HT-29 (cell line): ENCODE results near the gene EDARADD. TPM values are rescaled to one million over a fixed set of nuclear protein-coding genes. Genes with fewer than 3 reads are reported as not detected.
A peak's percentile ranks its signal among the peaks of the same experiment; 100 is the strongest.
"Not testable (repeated sequence)": the region's sequence is repeated elsewhere in the genome, so short reads cannot be mapped to it uniquely, and the experiment has no call there.

Experiments
- DNase-seq: peaks from one replicate; pipeline ENCODE4 v3.0.0-alpha.2; 2015; ENCODE audit warnings: low spot score
- total RNA-seq: library from RNA; depleted of rRNA; stranded (reverse); fragments of >200 nt; shearing (Covaris generic); gene quantifications from 2 replicates; pipeline ENCODE4 v1.2.3, GENCODE V29; 2014

The EDARADD gene
- total RNA-seq, 1 experiment from 2014 or later: not detected

DNA sequence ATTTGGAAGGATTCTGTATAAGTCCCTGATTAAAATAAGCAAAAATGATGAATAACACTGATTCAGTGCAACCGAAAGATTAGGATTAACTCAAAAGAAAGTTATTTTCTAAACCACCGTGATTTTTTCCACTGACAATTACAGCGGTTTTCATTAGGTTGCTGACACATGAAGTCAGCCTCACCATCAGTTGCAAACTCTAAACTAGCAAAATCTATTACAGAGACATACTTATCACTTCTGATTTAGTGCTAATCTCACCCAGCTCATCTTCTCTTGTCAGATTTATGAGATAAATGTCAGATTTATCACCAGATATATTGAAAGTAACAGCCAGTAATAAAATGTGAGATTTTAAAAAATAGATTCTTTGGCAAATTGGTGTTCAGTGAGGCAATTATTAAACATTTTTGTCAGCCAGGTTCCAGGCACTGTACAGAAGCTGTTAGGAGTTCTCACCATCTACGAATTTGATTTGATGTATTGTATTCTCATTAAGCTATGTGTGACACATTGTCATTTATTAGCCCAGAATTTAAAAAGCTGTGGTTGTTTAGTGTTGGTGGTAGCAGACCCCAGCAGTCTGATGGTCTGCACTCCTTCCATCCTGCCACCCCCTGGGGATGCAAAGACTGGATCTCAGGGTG is 92.4 kb downstream of the EDARADD start:
- no peak for DNase-seq

- DNase-seq: not testable (repeated sequence)
Measured at GRCh38 chr1:236489161-236489560, 95.1 kb downstream of the EDARADD start.

DNA sequence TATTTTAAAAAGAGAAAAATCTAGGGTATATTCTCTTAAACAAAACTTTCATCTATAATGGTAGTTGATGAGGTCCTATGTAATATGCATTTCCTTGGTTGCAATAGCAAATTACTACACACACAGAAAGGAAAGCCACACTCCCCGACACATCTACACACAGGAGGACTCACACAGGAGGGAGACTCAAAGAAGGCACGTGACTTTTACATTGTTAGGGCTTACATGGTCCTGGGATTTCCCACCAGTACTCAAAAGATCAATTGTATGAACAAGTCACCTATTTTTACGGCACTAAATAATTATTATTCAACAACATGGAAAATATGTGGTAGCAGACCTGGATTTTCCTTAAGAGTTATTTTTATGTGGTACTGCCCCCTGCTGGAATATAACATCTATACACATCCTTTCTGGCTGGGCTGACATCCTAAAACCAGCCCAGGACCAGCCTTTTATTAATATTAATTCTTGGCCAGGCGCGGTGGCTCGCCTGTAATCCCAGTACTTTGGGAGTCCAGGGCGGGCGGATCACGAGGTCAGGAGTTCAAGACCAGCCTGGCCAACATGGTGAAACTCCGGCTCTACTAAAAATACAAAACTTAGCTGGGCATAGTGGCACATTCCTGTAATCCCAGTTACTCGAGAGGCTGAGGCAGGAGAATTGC is 95.8 kb downstream of the EDARADD start:
- peak; percentile 63 for DNase-seq

DNA sequence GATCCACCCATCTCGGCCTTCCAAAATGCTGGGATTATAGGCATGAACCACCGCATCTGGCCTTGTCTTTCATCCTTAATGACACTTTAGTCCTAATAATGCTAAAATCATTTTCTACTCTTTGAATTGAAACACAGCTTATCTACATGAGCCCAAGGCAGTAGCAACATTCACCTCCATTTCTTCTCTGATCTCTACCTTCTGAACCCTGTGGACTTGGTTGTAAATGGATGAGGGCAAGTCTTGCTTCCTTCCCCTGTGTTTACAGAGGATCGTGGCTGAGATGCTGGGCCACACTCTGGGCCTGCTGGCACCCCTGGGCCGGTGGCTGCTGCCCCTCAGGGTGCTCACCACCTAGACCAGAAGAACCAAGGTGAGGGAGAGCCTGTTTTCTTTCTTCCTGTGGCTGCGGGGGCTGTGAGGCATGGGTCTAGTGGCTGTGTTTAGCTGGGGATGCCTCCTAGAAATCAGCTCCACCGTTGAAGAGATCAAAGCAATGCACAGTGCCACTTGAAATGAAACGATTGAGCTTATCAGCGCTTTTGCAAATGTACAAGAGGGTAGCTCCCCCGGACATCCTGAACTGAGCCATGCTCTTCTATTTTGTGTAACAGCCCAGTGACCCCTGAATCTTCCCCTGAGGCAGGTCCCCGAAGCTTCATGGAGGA is 97.5 kb downstream of the EDARADD start:
- no peak for DNase-seq

GRCh38 chr1:236492378-236492777 is 98.3 kb downstream of the EDARADD start:
- no peak for DNase-seq

DNA sequence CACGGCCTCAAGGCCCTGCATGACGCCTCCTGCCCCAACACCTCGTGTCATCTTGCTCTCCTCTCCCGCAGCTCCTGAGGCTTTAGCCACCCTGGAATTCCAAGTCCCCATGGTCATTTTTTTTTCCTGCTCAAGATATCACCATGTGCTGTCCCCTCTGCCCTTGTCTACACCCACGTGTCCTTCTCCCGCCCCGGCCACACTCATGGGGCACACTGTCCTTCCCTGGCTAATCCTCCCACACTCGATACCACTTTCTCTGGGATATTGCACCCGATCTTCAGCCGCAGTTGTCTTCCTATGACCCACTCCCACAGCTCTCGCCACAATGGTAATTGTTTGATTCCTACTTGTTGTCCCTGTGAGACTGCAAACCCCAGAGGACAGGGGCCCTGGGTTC is 100.0 kb downstream of the EDARADD start:
- DNase-seq: no peak

DNA sequence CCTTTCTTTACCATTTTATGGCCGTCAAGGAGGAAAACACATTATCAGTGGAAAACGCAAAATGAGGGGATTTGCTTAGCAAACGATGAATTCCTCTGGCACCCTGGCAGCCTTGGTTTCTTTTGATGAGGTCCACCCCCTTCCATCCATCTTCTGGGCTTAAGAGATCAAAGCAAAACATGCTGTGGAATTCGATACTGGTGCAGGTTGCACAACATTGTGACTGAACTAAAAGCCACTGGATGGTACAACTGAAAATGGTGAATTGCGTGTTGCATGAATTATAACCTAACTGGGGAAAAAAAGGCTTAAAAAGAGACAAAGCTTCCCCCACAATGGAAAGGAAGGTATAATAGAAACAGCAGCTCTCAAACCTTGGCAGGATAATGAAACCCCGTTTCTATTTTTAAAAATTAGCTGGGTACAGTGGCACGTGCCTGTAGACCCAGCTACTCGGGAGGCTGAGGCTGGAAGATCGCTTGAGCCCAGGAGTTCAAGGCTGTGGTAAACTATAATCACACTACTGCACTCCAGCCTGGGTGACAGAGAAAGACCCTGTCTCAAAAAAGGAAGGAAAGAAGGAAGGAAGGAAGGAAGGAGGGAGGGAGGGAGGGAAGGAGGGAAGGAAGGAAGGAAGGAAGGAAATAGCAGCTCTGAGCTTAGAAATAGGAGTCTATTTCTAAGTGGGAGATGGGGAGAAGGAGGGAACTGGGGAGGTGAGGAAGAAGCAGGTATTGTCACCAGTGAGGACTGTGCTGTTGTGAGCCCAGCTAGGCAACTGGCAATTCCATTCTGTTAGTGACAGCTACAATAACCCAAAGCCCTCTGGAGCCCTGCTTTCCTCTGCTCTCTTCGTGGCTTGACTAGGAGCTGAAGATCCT is 100.7 kb downstream of the EDARADD start:
- DNase-seq: no peak

GRCh38 chr1:236495467-236496112 is 101.5 kb downstream of the EDARADD start:
- DNase-seq: no peak

DNA sequence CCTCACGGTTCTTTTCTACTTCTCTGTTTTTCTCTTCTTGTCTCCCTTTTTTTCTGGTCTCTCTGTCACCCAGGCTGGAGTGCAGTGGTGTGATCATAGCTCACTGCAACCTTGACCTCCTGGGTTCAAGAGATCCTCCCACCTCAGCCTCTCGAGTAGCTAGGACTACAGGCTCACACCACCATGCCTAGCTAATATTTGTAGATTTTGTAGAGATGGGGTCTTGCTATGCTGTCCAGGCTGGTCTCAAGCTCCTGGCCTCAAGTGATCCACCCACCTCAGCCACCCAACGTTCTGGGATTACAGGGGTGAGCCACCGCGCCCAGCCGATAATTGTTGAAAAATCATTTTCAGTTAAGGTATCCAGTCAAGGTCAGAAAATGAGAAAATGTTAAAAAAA is 103.8 kb downstream of the EDARADD start:
- no peak for DNase-seq

- DNase-seq: no peak
Measured at GRCh38 chr1:236501093-236501492, 107.0 kb downstream of the EDARADD start.

DNA sequence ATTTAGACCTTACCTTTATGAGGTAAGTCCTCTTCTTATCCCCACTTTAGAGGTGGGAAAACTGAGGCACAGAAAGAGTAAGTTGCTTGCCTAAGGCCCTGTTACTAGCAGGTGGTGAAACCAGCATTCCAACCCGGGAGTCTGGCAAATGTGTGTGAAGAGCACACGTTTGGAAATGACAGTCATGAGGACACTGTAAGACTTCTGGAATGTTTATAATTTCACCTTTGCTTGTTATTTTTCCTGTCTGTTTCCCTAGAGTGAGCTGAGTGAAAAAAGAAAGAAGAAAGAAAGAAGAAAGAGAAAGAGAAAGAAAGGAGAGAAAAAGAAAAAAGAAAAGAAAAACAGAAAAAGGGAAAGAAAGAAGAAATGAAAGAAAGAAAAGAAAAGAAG is 108.5 kb downstream of the EDARADD start:
- DNase-seq: peak; percentile 58

- DNase-seq: peak; percentile 86
Measured at GRCh38 chr1:236502972-236503639, 109.0 kb downstream of the EDARADD start.

- DNase-seq: not testable (repeated sequence)
Measured at GRCh38 chr1:236504338-236504737, 110.3 kb downstream of the EDARADD start.

- DNase-seq: no peak
Measured at GRCh38 chr1:236507022-236507700, 113.1 kb downstream of the EDARADD start.

DNA sequence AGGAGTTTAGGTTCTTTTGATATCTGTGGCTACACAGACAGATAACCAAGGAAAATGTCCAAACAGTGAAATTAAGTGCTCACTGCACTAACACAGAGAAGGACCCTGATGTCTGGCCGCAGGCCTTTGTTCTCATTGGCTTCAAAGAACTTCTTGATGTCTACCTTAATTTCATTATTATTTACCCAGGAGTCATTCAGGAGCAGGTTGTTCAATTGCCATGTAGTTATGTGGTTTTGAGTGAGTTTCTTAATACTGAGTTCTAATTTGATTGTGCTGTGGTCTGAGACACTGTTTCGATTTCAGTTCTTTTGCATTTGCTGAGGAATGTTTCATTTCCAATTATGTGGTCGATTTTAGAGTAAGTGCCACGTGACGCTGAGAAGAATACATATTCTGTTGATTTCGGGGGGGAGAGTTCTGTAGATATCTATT is 114.5 kb downstream of the EDARADD start:
- DNase-seq: no peak

DNA sequence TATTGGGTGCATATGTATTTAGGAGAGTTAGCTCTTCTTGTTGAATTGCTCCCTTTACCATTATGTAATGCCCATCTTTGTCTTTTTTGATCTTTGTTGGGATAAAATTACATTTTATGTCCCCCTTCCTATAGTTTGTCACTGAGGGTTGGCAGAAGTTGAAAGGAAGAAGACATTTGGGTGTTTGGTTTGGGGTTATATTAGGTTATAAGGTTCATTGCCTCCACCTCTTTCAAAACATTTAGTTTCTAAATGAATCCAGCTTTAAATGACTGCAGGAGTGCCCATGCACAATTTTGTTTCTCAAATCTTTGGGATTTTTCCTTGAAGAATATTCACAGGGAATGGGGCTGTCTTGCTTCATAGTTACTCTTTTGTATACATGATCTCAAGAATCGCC is 115.1 kb downstream of the EDARADD start:
- DNase-seq: no peak

- no peak for DNase-seq
Measured at GRCh38 chr1:236509647-236510401, 115.7 kb downstream of the EDARADD start.

DNA sequence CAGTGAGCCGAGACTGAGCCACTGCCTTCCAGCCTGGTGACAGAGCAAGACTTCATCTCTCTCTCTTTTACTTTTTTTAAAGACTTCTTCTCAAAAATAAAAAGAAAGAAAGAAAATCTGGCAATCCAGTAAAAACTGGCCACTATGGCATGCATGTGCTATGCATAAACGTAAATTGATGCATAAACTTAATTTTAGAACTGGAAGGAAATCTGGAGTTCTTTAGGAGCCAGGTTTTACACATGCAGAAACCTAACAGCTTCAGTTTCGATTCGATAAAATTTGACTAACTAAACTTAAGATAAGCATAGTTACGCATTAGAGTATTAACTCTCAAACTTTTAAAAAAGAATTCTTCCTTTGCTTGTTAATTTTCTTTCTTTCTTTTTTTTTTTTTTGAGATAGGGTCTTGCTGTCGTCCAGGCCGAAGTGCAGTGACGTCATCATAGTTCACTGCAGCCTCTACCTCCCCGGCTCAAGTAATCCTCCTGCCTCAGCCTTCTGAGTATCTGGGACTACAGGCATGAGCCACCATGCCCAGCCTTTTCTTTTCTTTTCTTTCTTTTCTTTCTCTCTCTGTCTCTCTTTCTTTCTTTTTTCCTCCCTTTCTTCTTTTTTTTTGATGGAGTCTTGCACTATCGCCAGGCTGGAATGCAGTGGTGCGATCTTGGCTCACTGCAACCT is 117.8 kb downstream of the EDARADD start:
- DNase-seq: no peak
